GM12865 (cell line): Measurements from ENCODE around the gene TTLL8.

Experiments used
- DNase-seq: peaks from one replicate; pipeline ENCODE4 v3.0.0; 2010; ENCODE audit warnings: low read depth
- H3K4me3 ChIP-seq: 2 replicates; pipeline ENCODE4 v1.5.1; 2011; ENCODE audit warnings: mild to moderate bottlenecking, low read depth, low read length, control low read depth
- TF ChIP-seq, protein P1 (sequence below): IDR thresholded peaks from 2 replicates; pipeline ENCODE4 v1.5.1; 2011; ENCODE audit warnings: low read length, control low read depth, low read depth, inconsistent platforms; ENCODE audit not compliant: insufficient read depth; ENCODE audit errors: missing control alignments

The TTLL8 gene

DNA sequence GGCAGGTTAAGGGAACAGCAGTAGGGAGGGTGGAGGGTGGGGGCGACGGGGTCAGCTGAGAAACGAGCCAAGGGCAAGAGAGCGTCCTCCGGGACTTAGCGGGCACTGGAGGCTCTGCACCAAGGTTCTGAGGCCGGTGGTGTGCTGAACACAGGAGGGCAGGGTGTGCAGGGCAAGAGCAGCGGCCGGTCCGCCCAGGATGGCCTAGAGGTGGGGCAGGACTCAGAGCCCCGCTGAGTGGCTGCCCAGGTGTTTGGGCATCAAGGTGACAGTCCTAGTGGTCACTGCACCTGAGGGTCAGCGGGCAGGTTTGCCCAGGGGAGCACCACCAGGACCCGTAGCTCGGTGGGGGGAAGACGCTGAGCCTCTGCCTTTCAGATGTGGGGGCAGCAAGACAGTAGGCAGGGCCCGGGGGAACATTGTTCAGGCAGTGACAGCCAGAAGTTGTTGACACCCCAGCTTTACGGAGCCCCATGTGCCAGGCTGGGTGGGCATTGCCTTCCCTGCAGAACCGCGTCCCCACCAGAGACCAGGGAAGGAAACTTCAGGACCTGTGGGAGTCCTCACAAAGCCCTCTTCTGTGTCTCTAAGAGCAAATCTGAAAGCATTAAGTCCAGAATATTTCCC lies 4.5 kb upstream of the TTLL8 start:
- TF ChIP-seq, protein P1, sequence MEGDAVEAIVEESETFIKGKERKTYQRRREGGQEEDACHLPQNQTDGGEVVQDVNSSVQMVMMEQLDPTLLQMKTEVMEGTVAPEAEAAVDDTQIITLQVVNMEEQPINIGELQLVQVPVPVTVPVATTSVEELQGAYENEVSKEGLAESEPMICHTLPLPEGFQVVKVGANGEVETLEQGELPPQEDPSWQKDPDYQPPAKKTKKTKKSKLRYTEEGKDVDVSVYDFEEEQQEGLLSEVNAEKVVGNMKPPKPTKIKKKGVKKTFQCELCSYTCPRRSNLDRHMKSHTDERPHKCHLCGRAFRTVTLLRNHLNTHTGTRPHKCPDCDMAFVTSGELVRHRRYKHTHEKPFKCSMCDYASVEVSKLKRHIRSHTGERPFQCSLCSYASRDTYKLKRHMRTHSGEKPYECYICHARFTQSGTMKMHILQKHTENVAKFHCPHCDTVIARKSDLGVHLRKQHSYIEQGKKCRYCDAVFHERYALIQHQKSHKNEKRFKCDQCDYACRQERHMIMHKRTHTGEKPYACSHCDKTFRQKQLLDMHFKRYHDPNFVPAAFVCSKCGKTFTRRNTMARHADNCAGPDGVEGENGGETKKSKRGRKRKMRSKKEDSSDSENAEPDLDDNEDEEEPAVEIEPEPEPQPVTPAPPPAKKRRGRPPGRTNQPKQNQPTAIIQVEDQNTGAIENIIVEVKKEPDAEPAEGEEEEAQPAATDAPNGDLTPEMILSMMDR, result no peak

DNA sequence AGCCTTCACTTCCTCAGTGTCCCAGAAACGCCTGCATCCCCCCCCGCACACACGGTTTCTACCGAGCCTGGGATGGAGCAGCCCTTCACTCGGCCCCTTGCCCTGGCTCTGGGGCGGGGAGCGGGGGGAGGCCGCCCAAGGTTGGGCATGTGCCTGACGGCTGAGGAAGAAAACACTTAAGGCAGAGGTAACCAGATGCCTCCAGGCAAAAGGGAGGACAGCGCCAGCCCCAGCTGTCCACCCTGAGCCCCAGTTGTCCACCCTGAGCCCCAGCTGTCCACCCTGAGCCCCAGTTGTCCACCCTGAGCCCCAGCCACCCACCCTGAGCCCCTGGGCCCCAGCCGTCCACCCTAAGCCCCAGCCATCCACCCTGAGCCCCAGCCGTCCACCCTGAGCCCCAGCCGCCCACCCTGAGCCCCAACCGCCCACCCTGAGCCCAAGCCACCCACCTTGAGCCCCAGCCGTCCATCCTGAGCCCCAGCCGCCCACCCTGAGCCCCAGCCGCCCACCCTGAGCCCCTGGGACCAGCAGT lies 3.8 kb upstream of the TTLL8 start:
- no peak overlapping the region for H3K4me3 ChIP-seq
- DNase-seq, result no peak
- TF ChIP-seq, protein P1, result no peak

More for the DNA sequence above, 4.5 kb upstream of the TTLL8 start:
- H3K4me3 ChIP-seq, result no peak overlapping the region
- DNase-seq, result no peak

DNA sequence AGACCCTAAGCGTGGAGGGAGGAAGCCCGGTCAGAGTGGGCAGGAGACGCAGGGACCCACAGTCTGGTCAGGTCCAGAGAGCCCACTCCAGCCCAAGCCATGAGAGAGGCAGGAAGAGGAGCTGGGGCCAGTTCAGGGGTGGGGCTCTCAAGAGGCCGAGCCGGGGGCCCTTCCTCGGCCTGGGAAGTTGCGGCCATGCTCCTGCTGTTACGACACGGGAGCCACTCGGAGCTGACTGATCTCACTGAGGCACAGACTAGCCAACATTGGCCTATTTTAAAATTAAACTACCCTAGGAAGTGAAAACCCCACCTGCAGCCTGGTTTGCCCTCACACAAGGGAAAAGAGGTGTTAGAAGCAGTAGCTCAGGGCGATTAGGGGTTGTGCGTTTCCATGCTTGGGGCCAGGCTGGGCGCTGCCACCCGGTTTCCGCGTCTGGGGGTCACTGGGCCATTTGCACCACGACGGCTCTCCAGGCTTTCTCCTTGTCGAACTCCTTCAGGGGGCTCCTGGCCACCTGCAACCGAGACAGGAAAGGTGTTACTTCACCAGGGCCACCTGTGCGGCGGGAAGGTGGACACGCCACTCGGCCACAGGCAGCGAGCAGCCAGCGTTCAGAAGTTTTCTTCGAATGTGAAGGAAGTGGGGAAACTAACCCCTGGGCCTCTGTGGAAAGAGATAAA lies 3.2 kb upstream of the TTLL8 start:
- TF ChIP-seq, protein P1, result no peak
- no peak for DNase-seq
- H3K4me3 ChIP-seq, result no peak overlapping the region

DNA sequence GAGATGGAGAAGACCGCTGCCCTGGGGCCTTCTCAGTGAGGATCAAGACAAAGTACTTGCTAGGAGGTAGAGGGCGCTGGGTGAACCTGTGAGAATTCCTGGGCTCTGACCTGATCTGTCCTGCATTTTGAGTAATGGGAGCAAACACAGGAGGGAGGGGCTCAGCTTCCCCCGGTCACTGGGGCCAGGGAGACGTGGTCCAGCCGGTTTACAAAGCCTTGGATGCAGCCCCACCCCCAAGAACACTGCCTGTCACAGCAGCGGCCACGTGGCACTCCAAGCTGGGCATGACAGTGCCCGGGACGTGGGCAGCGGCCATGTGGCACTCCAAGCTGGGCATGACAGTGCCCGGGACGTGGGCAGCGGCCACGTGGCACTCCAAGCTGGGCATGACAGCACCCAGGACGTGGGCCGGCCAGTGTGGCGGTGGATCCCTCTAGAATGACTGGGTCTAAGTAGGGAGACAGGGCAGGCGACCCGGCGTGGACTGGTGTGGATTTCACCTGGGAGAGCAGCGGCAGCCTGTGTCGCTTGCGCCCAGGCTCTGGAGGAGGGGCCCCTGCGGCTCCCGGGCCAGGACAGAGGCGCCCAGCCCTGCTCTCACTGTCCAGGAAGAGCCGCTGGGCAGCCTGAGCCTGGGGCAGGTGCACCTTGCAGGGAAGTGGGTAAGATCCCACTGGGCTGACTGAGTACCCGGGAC lies 2.5 kb upstream of the TTLL8 start:
- TF ChIP-seq, protein P1, result no peak
- H3K4me3 ChIP-seq, result no peak overlapping the region
- no peak for DNase-seq

DNA sequence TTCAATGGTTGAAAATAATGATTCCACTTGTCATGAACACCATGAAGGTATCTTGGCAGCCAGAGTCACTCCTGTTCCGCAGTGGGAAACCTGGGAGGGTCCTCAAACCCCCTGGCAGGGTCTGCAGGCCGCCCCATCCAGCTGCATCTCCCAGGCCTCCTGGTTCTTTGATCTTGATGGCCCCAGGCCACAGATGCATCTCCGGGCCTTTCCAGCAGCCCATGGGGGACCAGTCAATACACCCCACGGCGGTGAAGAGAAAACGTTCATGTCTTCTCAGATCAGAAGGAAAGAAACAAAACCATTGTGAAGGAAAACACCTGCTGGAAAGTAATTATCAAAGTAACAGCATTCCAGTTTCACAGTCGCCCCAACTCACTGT lies 1.8 kb upstream of the TTLL8 start:
- H3K4me3 ChIP-seq, result no peak overlapping the region
- no peak for DNase-seq
- TF ChIP-seq, protein P1, result no peak

DNA sequence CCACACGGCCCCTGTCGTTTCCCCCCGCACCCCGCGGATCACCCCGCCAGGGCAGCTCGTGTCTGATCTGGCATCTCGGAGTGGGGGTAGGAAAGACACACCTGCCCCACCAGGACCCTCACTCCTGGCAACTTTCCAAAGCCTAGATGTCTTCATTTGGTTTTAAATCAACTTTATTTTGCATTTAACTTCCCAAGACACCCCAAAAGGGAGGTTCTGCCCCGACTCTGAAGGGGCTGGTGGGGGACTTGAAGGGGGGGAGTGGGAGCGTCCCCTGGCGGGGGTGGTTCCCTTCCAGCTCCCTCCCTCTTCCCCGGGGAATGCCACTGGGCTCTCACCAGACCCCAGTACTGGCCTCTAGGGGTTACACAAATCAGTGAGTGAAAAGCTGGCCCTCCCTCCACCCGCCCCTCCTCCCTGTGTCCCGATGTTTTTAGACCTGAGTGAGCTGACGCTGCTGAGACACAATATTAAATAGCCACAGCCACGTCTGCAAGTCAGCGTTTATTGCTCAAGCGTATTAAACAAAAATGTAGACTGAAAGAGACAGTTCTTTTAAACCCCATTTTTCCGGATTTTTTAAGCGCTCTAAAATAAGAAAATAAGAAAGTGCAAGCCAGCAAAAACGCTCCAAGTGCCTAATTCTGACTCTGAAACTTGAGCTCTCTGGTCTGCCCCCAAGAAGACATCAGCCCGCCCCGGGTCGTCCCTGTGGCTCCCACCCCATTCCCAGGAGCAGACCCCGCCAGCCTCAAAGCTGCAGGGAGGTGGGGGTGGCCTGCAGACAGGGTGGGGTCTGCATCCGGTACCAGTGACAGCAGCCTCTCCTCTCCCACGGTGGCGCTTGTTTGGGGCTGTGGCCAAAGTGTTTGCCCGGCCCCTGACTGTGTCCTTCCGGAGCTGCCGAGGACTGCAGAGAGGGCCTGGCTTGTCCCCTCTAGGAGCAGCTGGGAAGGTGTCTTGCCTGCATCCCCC lies 1.1 kb upstream of the TTLL8 start:
- DNase-seq, result no peak
- TF ChIP-seq, protein P1, result no peak
- no peak overlapping the region for H3K4me3 ChIP-seq
